Activated effector memory CD4-positive, alpha-beta T cell treated with Interleukin-2 at 50 U/mL for 16 hours (primary cell): ENCODE data around the gene MROH7.
"Not testable (repeated sequence)": the region's sequence is repeated elsewhere in the genome, so short reads cannot be mapped to it uniquely, and the experiment has no call there.

Experiments
- DNase-seq: peaks from one replicate; pipeline ENCODE4 v3.0.0-alpha.2; 2020

The MROH7 gene

DNA sequence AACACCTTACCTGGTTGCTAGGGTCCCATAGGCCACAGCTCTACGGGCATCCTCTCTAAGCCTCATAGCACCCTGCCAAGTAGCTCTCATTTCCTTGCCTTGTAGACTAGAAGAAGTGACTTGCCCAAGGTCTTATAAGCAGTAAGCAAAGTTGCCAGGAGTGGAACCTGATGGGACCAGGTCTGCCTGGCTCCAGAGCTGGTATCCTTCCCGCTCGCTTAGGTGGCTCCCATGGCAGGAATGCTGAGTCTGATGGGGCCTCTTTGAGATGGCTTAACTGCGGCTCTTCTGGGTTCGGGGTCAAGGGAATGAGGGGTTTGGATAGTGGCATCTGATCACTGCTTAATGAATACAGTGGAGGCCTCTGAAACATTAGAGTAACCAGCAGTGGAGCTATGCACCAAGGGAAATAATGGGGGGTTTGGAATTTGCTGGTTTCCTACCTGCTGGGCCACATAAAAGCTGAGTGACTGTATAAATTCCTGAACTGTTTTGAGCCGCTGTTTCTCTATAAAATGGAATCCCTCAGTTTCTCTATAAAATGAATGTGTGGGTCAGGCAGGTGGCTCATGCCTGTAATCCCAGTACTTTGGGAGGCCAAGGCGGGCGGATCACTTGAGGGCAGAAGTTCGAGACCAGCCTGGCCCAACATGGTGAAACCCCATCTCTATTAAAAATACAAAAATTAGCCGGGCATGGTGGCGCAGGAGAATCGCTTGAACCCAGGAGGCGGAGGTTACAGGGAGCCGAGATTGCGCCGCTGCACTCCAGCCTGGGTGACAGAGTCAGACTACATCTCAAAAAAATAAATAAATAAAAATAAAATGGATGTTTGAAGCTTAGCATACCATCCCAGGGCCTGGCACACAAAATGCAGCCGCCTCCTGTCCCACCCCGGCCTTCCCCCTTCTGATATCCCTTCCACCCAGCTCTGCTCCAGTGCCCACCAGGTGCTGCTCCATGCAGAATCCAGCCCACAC, 30.7 kb upstream of the MROH7 start:
- DNase-seq, result no peak

DNA sequence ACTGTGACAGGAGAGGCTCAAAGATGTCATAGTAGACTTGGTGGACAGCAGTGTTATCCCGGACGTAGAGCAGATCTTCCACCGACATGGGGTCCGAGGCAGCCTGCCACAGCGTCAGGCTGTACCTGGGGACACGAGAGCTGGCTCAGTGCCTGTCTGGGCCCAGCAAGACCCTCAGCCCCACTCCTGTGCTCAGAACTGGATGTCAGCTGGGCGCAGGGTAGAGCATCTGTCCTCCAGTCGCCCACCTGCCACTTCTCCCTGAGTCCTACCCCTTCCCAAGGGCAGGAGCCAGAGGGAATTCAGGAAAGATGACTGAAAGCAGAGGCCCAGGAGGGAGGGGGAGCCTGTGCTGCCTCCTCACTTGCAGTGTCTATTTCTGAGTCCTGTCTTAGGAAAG, 30.0 kb upstream of the MROH7 start:
- DNase-seq, result no peak

DNA sequence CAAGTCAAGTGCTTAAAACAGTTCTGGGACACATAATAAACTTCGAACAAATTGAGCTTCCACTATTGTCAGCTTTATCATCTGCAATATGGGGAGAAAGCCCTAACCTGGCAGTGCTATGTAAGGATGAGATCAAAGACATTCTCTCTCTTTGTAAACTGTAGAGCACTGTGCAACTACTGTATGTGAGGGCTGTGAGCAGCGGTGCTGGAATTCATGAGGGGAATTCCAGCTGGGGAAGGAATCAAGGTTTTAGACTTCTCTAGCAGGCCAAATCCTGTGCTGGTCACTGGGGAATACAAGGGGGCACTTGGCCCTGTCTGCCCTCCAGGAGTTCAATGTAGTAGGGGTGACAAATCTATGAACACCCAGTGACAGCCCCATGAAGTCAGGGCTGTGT, 27.6 kb upstream of the MROH7 start:
- DNase-seq, result no peak

DNA sequence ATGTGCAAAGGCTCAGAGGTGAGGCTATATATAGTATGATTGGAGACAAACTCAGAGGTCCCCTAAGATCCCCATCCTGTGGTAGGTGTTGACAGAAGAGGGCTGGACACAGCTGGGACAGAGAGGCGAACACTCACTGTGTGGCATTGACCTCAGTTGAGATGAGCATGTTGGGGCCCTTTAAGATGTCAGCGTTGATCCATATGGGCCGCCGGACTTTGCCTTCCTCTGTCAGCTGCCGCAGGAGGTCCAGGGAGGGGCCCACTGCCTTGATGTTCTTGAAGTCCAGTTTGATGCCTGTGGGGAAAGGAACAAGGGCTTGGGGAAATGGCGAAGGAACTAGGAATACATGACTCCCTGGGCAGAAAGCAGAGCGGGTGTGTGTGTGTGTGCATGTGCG, 27.0 kb upstream of the MROH7 start:
- no peak for DNase-seq

DNA sequence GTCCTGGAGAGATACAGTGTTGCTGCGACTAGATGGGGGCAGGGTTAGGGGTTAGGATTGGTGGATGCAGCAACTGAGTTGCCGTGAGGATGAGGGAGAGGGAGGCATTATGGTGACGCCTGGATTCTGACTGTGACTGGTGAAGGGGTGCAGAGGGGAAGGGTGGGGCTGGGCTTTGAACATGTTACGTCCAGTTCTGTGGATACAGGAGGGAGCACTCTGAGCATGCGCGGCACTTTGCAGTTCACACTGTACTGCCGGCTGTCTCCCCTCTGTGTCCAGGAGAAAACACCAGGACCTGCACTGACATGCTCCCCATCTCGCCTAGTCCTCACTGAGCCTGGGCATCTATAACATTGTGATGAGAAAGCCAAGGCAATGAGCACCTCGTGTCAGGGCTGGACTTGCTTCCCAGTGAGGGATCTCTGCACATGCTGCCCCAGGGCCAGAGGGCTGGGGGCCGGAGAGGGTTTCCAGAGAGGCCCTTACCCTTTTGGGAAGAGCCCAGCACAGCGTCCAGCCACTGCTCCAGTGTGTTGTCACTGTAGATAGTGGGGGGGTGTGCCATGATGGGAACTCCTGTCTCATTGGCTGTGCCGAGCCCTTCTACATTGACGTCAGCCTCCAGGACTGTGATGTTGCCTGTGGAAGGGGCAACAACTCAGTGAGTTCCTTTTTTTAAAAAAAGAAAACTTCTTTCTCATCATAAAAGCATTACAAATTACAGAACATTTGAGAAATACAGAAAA, 25.9 kb upstream of the MROH7 start:
- no peak for DNase-seq

DNA sequence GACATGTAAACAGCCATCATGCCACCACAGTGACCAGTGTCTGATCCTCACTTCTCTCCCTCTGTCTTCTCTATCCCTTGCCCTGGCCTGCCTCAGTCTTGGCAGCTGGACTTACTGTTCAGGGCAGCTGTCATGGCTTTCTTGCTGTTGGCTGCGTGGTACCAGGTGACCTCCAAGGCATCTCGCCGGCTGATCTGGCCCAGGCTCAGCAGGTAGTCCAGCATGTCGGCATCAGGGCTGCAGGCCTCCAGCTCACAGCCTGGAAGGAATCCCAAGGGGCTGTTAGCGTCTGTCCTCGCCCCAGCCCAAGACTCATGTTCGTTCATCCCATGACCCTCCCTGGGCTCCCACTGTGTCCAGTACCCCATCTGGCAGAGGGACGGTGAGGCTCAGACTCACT, 21.8 kb upstream of the MROH7 start:
- DNase-seq, result no peak

DNA sequence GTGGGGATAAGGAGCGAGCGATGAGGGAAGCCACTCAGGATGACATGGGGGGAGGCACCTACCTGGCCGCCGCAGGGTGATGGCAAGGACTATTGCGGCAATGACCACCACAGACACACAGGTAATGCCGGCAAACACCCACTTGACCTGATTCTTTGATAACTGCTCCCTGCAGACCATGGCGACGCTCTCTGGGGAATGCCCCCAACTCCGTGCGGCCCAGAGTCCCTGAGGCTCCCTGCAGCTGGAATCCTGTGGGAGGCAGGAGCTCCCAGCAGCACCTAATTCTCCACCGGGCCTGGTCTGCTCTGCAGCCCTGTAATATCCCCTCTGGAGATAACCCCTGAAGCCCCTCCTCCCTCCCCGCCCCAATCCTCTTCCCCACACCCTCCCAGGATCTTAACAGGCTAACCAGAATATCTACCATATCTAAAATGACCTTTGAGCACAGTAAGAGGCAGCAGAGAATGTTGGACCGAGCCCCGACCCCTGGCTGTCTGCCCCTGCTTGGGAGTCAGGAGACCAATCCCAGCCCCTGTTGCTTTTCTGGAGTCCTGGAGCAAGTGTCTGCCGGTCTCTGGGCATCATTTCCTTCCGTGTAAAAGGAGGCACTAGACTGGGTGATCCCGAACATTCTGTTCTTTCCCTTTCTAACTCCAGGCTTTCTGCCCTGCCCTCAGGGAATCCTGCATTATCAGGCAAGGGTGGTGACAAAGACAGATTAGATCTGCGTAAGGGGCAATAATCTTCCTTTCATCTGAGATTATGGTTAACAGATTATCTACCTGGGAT, 18.2 kb upstream of the MROH7 start, which contains the start of gene FAM151A:
Gene FAM151A (minus strand): TSS at position 310 of the 792 bp plus-strand sequence. CDS start 130 bp downstream, at position 180.
- DNase-seq, result no peak

DNA sequence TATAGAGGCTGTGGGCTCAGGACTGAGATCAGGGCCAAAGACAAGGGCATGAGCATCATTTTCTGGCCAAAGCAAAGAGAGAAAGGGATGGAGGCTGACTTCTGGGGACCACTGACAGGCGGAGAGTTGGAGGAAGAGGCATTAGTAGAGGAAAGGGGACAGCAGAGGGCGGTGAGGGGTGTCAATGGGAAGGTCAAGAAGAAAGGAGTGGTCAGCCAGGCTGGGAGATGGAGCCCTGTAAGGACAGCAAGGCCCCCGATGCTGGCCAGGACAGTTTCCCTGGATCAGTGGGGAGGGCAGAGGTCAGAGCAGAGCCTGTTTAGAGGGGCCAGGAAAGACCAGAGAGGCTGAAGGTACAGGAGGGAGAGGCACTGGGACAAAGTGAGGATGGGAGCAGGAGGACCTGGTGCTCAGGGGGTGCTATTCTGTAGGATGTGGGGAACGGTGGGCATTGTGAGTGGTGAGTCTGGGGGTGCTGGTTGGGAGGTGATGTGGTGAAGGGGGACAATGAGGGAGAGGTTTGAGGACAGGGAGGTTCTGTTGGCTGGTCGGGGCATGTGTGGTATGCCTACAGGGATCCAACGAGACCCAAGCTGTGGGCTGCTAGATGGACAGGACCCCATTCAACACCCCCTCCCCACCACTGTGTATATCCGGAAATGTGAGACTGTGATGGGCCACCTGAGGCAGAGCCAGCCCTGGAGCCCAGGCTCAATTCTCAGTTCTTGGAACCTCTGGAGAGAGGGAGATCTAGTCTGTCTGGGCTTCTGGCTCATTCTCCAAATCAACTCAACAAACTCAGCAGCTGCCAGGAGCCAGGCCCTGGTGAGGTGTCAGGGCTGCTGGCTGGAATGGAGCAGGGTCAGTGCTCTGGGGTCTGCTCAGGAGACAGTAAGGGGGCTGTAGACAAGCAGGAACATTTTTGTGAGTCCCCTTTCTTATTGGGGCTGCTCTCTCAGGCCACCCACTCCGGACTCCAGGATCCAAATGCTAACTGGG, 16.8 kb upstream of the MROH7 start:
- DNase-seq, result no peak

DNA sequence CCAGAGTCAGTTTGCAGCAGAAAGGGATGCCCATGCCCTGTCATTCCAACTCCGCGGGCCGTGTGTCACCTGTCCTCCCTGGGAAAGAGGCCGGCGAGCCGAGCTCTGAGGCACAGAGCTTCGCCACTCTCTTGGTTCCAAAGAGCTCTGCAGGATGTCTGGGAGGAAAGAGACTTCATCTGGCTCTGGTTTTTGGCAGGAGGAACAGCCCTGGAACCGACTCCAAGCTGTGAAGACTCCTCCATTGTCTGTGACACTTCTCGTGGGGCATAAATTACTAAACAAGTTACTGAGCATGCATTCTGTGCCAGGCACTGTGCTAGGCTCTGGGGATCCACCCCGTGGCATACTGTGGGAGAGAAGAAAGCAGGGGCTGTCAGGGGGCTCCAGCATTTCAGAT, 14.4 kb upstream of the MROH7 start:
- no peak for DNase-seq

DNA sequence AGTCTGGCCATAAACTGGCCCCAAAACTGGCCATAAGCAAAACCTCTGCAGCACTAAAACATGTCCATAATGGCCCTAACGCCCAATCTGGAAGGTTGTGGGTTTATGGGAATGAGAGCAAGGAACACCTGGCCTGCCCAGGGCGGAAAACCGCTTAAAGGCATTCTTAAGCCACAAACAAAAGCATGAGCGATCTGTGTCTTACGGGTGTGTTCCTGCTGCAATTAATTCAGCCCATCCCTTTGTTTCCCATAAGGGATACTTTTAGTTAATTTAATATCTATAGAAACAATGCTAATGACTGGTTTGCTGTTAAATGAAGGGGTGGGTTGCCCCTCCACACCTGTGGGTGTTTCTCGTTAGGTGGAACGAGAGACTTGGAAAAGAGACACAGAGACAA, 5.8 kb upstream of the MROH7 start:
- not testable (repeated sequence) for DNase-seq

DNA sequence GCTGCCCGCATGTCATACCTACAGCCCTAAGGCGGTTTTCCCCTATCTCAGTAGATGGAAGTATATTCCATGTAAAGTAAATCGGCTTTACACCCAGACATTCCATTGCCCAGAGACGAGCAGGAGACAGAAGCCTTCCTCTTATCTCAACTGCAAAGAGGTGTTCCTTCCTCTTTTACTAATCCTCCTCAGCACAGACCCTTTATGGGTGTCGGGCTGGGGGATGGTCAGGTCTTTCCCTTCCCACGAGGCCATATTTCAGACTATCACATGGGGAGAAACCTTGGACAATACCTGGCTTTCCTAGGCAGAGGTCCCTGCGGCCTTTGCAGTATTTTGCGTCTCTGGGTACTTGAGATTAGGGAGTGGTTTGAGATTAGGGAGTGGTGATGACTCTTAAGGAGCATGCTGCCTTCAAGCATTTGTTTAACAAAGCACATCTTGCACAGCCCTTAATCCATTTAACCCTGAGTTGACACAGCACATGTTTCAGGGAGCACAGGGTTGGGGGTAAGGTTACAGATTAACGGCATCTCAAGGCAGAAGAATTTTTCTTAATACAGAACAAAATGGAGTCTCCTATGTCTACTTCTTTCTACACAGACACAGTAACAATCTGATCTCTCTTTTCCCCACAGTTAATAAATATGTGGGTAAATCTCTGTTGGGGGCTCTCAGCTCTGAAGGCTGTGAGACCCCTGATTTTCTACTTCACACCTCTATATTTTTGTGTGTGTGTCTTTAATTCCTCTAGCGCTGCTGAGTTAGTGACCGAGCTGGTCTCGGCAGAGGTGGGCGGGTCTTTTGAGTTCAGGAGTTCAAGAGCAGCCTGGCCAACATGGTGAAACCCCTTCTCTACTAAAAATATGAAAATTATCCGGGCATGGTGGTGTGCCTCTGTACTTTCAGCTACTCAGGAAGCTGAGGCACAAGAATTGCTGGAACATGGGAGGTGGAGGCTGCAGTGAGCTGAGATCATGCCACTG, 4.8 kb upstream of the MROH7 start:
- DNase-seq, result not testable (repeated sequence)

DNA sequence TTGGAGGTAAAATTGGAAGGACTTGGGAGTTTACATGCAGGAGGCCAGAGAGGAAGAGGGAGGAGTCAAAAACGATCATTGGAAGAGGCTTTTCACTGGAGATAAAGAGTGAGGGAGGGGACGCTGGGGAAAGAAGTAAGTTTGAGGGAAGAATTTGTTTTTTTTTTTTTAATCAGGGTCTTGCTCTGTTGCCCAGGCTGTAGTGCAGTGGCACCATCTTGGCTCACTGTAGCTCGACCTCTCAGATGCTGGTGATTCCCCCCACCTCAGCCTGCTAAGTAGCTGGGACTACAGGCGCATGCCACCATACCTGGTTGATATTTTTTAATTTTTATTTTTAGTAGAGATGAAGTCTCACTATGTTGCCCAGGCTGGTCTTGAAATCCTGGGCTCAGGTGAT, 1.2 kb upstream of the MROH7 start:
- no peak for DNase-seq

DNA sequence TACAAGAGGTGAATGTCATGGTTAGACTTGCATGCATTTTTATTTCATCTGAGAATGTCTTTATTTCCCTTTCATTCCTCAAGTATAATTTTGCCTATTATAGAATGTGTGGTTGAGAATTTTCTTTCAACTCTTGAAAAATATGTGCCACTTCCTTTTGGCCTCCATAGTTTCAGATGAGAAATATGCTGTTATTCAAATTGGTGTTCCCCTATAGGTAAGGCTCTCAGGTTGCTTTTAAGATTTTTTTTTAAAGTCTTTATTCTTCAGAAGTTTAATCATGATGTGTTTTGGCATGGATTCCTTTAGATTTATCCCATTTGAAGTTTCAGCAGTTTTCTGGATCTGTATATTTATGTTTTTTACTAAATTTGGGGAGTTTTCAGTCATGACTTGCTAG, 2.1 kb downstream of the MROH7 start:
- DNase-seq, result no peak

DNA sequence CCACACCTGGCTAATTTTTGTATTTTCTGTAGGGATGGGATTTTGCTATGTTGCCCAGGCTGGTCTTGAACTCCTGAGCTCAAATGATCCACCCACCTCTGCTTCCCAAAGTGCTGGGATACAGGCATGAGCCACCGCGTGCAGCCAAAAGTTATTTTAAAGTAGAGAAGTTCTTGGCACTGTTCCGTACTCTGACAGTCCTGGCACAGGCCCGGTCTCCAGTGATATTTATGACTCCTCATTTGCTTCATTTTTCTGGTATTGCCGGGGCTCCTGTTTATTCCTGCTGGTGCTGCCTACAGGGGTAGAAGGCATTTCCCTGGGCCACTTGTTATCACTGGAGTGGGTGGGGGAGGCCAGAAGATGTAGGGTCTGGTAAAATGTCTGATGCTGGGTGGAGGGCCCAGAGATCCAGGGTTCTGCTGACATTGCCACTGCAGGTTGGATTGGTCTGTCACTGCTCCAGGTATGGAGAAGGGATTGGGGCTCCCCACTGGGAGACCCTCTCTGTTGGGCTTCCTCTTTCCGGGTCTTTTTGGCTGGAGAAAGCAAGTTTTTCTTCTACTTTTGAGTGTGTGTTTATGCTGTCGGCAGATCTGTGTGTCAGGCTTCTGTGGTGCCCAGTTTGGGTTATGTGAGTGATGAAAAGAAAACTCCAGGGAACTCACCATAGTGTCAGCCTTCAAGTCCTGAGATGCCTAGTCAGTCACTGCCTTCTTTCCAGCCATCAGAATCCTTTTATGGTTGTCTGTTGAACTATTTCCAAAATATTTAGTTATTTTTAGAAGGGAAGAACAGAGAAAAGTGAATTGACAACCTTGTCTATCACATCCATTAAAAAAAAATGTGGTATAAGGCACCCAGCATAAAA, 4.5 kb downstream of the MROH7 start:
- no peak for DNase-seq

DNA sequence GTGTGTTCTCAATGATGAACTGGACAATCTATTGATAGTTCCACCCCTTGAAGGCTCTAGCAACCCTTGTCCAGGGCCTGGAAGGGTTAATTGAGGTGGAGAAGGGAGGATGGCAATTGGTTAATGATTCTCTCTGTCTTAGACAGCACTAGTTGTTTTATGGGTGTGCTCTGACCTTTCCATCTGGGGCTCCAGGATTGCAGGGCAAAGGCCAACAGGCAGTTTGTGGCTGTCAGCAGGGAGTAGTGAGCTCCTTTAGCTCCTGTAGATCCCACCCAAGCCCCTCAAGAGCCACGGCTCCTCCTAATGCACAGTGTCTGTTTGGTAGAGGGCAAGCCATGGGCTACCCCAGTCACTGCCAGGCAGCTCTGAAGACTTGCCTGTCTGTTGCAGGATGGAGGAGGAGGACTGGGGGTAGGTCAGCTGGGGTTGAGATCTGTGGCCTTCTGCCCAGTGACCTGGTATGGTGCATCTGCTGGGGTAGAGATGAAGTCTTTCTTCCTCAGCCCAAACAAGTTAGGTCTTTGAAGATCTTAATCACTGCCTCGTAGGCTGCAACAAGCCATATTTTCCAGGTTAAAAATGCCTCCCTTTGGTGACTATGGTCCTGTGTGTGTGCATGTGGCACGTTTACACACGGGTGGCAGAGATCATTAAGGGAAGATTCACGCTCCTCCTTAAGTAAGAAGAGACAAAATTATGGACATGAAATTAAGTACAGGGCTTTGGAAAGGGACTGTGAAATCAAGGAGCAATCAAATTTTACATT, 7.7 kb downstream of the MROH7 start:
- DNase-seq, result no peak

DNA sequence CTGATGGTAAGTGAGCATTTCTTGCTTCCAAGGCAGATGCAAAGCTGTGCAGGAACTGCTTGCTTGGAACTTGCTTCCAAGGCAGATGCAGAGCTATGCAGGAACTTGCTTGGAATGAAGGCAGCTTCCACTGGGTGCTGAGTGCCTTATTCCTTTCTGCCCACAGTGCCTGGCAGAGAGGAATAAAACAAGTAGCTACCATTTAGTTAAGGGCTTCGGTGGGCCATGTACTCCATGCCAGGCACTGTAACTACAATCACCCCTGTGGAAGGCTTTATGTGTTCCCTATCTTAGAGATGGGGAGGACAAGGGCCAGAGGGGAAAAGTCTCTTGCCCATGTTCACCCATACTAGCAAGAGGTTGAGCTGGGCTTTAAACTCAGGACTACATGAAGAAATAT, 8.3 kb downstream of the MROH7 start:
- no peak for DNase-seq

DNA sequence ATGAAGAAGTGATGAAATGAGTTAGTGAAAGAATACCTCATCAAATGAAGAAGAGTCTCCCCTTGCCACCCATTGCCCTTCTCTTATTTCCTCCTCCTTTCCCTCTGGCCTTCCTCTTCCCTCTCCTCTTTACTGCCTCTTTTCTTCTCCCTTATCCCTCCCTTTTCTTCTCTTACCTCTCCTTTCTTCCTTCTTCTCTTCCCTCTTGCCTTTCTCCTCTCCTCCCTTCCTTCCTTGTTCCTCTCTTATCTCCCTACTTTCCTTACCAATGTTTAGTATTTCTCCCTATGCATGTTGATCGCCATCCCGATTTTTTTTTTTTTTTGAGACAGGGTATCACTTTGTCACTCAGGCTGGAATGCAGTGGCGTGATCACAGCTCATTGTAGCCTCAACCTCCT, 8.8 kb downstream of the MROH7 start:
- no peak for DNase-seq

DNA sequence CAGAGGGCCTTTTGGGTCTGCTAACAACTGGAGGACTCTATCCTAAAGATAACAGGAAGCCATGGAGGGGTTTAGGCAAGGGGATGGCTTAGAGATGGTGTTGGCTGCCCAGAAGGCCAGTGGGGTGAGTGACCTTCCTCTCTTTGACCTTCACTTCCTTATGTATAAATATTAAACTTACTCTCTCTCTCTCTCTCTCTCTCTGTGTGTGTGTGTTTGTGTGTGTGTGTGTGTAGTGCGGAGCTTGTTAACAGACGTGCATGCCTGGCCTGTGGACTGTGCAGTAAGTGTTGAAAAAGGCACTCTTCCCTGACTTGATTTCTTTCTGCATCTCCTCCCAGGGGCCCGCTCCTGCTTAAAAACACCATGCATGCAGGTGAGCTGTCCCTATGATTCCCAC, 10.0 kb downstream of the MROH7 start:
- no peak for DNase-seq

DNA sequence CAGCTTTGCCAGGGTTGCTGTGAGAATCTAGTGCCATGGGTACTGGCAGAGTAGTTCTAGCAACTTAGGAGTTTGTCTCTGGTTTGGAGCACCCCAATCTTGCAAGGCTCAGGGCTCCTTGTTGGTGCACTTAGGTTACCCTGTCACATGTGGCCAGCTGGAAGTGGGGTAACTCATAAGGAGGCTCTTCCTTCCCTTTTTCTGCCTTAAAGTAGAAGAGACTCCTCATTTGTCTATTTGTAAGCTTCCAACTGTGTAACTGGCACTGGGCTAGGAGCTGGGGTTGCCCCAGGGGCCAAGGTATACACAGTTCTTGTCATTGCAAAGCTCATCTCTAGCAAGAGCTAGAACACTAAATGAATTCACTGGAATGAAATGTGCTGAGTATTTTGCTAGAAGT, 10.6 kb downstream of the MROH7 start:
- no peak for DNase-seq
